22Rv1 (cell line): ENCODE measurements around the gene ZNF581.

Experiments used
- H3K27ac ChIP-seq: fragments of 450-650 bp; 2 replicates; pipeline ENCODE4 v1.5.1; 2017
- ZFX ChIP-seq: fragments of 450-650 bp; IDR thresholded peaks from 2 replicates; pipeline ENCODE4 v1.6.1; 2017; ENCODE audit warnings: antibody characterized with exemption, borderline replicate concordance
- TF ChIP-seq, protein P1 (sequence below): fragments of 450-650 bp; IDR thresholded peaks from 2 replicates; pipeline ENCODE4 v1.5.1; 2017; ENCODE audit warnings: mild to moderate bottlenecking

ZNF581 gene

GRCh38 chr19:55685776-55686175 is 42.3 kb downstream of the ZNF581 start:
- no peak overlapping the region for H3K27ac ChIP-seq
- TF ChIP-seq, protein P1, sequence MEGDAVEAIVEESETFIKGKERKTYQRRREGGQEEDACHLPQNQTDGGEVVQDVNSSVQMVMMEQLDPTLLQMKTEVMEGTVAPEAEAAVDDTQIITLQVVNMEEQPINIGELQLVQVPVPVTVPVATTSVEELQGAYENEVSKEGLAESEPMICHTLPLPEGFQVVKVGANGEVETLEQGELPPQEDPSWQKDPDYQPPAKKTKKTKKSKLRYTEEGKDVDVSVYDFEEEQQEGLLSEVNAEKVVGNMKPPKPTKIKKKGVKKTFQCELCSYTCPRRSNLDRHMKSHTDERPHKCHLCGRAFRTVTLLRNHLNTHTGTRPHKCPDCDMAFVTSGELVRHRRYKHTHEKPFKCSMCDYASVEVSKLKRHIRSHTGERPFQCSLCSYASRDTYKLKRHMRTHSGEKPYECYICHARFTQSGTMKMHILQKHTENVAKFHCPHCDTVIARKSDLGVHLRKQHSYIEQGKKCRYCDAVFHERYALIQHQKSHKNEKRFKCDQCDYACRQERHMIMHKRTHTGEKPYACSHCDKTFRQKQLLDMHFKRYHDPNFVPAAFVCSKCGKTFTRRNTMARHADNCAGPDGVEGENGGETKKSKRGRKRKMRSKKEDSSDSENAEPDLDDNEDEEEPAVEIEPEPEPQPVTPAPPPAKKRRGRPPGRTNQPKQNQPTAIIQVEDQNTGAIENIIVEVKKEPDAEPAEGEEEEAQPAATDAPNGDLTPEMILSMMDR: no peak
- TF ChIP-seq ZFX: no peak

DNA sequence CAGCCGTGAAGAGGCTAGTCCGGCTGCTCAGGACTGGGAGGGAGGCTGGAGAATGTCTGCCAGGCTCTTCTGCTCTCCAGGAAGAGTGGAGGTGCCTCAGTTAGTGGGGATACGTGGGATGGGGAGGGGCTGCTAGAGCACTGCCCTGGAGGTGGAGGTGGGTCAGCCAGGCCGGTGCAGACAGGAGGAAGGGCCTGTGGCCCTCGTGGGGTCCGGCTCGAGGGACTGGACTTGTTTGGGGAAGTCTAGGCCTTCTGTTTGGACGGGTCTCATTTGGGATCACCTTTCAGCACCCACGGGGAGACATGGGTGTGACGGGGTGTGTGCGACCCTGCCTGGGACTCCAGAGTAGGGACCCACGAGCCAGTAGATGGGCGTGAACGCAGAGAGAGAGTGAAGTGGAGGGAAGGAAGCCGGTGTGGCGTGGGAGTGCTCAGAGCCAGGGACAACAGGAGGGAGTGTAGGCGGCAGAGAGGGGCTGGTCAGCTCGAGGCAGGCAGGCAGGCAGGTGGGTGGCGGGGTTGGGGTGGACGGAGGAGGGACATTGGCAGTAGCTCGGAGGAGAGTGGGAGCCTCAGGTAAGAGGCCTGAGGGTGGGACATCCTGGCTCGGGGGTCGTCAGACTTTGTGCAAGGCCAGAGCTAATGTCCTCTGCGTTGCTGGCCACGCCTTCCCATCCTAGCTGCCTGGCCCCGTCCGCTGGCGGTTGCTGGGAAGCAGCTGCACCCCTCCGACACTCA is 43.0 kb downstream of the ZNF581 start:
- TF ChIP-seq, protein P1: no peak
- no peak for TF ChIP-seq ZFX
- H3K27ac ChIP-seq: no peak overlapping the region

DNA sequence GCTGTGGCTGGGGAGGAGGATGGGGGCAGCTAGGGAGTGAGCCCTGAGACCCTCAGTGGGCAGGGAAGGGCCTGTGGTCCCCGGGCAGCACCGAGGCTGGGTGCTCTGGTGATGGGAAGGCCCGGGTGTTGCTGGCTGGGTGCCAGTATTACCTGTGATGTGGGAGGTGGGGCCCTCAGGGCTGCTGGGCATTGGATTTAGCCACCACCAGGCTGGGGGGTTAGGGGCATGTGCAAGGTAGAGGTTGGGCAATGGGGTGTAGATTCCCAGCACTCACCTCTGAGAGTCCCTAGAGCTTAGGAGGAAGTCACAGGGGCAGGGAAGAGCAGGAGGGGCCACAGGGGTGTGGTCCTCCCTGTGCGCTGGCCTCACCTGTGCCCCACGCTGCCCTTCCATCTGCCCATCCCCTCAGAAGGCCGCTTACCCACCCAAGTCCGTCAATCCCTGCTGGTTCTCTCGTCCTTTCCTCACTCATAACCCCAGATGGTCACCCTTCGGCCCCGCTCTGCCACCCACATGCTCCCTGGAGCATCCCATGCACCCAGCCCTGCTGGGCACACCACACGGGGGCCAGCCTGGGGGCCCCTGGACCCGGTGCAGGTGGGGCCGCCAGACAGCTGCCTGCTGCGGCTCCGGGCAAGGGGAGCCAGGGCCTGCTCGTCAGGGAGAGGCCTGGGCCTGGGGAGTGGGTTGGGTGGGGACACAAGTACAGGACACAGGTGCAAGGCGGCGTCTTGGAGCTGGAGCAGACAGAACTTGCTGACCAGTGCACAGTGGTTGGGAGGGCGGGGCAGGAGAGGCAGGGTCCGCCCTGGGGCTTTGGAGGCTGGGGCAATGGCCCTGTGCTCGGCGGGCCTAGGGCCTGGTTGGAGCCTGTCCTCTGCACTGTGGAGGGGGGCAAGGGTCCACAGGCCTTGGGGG is 44.1 kb downstream of the ZNF581 start:
- H3K27ac ChIP-seq: no peak overlapping the region
- TF ChIP-seq ZFX: no peak

DNA sequence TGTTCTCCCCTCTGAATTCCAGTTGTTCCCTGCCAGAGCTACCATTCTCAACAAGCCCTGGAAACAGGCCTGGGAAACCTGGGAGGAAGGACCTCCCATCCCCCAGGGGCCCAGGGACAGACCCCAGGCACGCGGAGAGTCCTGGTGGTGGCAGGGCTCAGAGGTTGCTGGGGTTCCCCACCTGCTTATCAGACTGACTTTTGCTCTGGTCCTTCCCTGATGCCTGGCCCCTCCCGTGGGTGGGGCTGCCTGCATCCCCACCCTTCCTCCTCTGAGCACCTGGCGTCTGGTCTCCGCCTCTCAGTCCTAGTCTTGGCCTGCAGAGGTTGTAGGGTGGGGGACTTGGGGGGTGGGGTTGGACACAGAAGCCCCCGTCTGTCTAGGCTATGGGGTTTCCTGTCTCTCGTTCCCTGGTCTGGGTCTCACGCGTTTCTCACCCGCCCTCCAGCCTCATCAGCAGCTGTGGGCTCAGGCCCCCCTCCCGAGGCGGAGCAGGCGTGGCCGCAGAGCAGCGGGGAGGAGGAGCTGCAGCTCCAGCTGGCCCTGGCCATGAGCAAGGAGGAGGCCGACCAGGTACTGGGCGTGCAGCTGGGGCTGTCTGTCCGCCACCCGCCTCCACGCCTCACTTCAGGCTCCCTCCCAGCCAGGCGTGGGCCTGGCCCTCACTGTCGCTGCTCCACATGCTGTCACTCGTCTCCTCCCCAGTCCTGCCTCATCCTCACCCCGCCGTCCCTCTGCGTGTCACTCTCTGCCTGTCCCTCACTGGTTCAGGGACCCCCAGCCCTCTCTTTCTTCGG is 45.2 kb downstream of the ZNF581 start:
- no peak for TF ChIP-seq ZFX
- TF ChIP-seq, protein P1: no peak

DNA sequence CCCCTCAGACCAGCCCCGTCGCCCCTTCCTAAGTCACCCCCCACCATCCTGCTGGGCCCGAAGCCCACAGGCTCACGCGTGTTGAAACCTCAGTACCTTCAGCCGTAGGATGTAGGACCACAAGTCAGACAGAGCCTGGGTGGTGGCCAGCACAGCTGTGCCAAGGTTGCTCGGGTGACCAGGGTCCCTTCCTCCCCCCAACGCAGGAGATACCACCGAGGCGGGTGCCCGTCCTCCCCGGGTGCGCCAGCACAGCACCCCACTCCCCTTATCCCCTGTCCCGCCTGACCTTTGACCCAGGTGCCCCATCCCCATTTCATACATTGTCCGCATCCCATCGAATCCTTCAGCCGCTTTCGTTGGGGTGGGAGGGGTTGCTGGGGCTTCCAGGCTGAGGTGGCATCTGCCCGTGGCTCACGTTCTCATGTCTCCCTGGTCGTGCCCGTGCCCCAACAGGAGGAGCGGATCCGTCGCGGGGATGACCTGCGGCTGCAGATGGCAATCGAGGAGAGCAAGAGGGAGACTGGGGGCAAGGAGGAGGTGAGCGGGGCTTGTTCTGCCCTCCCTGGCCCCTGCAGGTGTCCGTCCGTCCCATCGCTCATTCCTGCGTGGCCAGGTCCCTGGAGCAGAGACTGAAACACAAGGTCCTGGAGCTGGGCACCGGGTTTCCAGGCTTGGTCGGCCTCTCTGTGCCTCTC is 46.1 kb downstream of the ZNF581 start:
- TF ChIP-seq, protein P1: no peak
- TF ChIP-seq ZFX: no peak
- no peak overlapping the region for H3K27ac ChIP-seq

More for the DNA sequence above, 45.2 kb downstream of the ZNF581 start:
- no peak overlapping the region for H3K27ac ChIP-seq

DNA sequence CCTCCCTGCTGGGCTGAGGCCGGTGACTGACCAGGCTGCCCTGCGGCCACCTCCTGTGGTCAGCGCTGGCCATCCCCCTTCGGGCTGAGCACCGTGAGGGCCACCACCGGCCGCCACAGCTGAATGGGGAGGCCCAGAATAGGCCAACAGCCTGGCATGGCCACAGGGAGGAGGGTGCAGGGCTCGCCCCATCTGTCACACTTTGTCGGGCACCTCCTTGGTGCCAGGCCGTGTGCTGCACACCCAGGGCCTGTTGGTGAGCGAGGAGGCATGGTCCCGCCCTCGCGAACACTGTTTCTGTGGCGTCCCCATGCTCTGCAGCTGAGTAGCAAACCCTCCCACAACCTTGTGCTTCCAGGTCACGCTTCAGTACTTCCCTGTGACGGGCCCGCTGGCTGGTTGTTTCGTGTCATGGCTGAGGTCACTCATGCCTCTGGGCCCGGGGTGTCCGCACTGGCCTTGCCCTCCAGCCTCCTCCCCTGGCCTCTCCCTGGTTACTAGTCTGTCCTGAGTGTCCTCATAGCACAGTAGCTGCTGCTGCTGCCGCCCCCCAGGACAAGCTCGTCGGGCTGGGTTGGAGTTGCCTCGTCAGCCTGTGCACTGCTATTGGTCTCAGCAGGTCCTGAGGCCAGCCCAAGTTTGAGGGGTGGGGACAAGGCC is 46.8 kb downstream of the ZNF581 start:
- no peak overlapping the region for H3K27ac ChIP-seq
- TF ChIP-seq, protein P1: no peak
- TF ChIP-seq ZFX: no peak
